ENCODE results near the gene CDH23. TPM values are rescaled to one million over a fixed set of nuclear protein-coding genes. Genes with fewer than 3 reads are reported as not detected.

CDH23 gene
- total RNA-seq, 1 donor from 2014 or later: 9.4 TPM

- Mint-ChIP-seq H3K9me3 (no peaks in the 10 kb centered on the region), H3K36me3 (no peaks in the 10 kb centered on the region), H3K27ac (no peak overlapping the region), H3K4me3 (no peak overlapping the region), H3K27me3 (peaks cover 17% of the 10 kb centered on the region), H3K4me1 (ENCODE audit: unreplicated experiment) (peaks cover 28% of the 10 kb centered on the region)
- TF ChIP-seq CTCF (conservative IDR thresholded peaks at IDR 0.05): no peak
- DNase-seq (ENCODE audit: extremely low spot score, unreplicated experiment): no peak
Measured at GRCh38 chr10:71534568-71535194, 138.0 kb downstream of the CDH23 start.

- H3K4me3 Mint-ChIP-seq: no peak overlapping the region
- DNase-seq (ENCODE audit: extremely low spot score, unreplicated experiment): no peak
Measured at GRCh38 chr10:71536332-71536731, 139.6 kb downstream of the CDH23 start.

GRCh38 chr10:71537125-71537524, 140.4 kb downstream of the CDH23 start:
- H3K4me3 Mint-ChIP-seq: no peak overlapping the region
- no peaks in the 10 kb centered on the region for H3K36me3 Mint-ChIP-seq
- DNase-seq (ENCODE audit: extremely low spot score, unreplicated experiment): no peak
- H3K4me1 Mint-ChIP-seq (ENCODE audit: unreplicated experiment): peaks cover 24% of the 10 kb centered on the region
- H3K27ac Mint-ChIP-seq: no peak overlapping the region
- H3K9me3 Mint-ChIP-seq: no peaks in the 10 kb centered on the region
- TF ChIP-seq CTCF (conservative IDR thresholded peaks at IDR 0.05): no peak
- H3K27me3 Mint-ChIP-seq: peaks cover 21% of the 10 kb centered on the region

More at GRCh38 chr10:71536332-71536731, 139.6 kb downstream of the CDH23 start:
- peaks cover 19% of the 10 kb centered on the region for H3K27me3 Mint-ChIP-seq
- no peaks in the 10 kb centered on the region for H3K9me3 Mint-ChIP-seq
- H3K27ac Mint-ChIP-seq: no peak overlapping the region
- H3K36me3 Mint-ChIP-seq: no peaks in the 10 kb centered on the region
- no peak for TF ChIP-seq CTCF (conservative IDR thresholded peaks at IDR 0.05)
- H3K4me1 Mint-ChIP-seq (ENCODE audit: unreplicated experiment): peaks cover 26% of the 10 kb centered on the region

- Mint-ChIP-seq H3K4me3 (no peak overlapping the region), H3K27me3 (peaks cover 21% of the 10 kb centered on the region), H3K36me3 (no peaks in the 10 kb centered on the region), H3K9me3 (no peaks in the 10 kb centered on the region), H3K4me1 (ENCODE audit: unreplicated experiment) (peaks cover 23% of the 10 kb centered on the region), H3K27ac (no peak overlapping the region)
- TF ChIP-seq CTCF (conservative IDR thresholded peaks at IDR 0.05): no peak
- no peak for DNase-seq (ENCODE audit: extremely low spot score, unreplicated experiment)
Measured at GRCh38 chr10:71537681-71538080, 141.0 kb downstream of the CDH23 start.

- no peaks in the 10 kb centered on the region for H3K9me3 Mint-ChIP-seq
- no peak overlapping the region for H3K27ac Mint-ChIP-seq
- H3K27me3 Mint-ChIP-seq: peaks cover 21% of the 10 kb centered on the region
- no peak for TF ChIP-seq CTCF (conservative IDR thresholded peaks at IDR 0.05)
- no peak overlapping the region for H3K4me3 Mint-ChIP-seq
- no peaks in the 10 kb centered on the region for H3K36me3 Mint-ChIP-seq
- H3K4me1 Mint-ChIP-seq (ENCODE audit: unreplicated experiment): peaks cover 22% of the 10 kb centered on the region
- DNase-seq (ENCODE audit: extremely low spot score, unreplicated experiment): no peak
Measured at GRCh38 chr10:71538608-71539260, 142.0 kb downstream of the CDH23 start.
